ENCODE measurements around the gene DMGDH.
"Not testable (repeated sequence)": the region's sequence is repeated elsewhere in the genome, so short reads cannot be mapped to it uniquely, and the experiment has no call there.

The DMGDH gene

DNA sequence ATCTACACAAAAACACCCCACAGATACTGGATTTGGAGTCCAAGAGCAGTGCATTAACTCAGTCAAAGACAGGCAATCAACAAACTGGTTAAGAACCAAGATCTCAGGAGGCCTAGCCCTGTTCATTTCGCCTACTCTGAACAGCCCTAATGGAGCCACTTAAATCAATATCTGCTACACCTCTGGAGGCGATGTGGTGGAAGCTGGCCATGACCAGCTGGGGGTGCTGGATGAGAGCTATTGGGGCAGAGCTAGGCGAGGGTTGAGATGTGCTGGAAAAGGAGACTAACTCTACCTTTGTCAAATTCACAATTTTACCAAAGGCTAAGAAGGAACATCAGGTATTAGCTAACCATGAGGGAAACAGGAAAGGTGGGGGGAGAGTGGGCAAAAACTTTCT is 61.1 kb downstream of the DMGDH start:
- DNase-seq, result no peak

DNA sequence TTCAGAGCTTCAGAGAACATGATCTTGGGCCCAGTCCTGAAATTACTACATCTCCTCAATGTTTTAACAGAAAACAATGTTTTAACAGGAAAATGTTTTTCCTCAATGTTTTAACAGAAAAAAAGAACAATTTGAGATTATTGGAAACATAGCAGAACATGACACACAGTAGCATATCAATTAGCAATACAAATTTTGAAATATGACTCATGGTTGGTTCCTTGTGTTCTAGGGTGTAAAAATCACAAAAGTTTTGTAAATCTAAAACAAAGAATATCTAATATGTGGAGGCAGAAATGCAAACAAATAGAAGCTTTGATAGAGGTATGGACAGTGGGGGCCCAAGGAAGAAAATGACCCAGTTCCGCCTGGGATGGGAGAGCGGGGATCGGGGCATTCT is 61.6 kb downstream of the DMGDH start:
- DNase-seq, result no peak

DNA sequence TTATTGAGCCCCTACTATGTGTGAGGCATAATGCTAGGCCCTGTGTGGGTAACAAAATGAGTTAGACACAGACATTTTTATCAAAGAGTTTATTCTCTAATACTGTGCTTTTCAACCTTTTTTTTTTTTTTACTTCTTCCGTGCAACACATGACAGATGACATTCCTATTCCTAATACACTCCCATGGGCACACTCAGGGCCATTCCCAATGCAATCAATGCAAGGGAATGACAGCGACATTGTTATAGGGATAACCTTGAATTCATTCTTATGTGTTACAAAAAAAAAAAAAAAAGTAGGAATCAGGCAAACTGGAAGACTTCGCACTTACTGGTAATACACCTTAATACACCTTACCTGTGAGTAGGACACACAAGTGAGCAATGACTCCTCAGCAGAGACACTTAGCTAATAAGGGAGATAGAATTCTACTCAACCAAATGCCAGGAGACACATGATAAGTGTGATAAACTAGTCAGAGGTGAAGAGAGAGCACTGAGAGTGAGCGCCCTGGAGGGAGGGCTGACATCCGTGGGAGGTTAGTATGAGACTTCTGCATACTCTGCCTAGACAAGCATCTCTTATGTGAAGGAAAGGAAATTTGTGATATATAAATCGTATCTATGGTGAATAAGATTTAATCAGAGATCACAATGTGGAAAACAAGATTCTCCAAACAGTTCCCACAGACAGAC is 63.4 kb downstream of the DMGDH start:
- DNase-seq, result no peak

DNA sequence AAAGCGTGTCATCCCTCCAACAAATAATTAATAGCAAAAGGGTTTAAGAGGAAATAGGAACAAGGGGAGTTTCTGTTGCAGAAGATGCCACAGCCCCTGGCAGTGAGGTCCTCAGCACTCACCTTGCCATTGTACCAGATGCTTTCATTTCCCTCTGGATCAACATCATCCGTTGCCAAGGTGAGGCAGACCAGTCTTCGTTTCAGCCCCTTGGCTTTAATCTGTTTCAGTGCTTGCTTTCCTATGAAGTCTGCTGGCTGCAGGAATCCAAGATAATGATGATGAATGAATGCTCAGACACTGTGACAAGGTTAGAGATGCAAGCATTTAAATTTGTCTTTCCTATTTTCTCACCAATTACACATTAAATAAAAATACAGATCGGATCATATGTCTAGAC is 64.3 kb downstream of the DMGDH start:
- no peak for DNase-seq

DNA sequence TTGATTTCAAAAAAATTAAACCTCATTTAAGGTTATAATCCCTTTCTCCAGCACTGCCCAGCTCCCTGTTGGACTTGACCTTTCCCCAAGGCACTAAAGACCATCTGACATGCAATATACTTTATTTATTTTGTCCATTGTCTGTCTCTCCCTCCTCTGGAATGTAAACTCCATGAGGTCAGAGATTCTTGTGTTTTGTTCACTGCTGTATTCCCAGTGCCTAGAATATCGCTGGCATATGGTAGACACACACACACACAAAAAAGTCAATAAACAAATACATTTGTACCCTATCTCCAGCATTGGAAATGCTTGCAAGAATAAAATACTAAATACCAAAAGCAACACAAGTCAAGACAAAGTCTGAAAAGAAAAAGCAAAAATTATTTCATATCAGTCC is 67.1 kb downstream of the DMGDH start:
- DNase-seq, result no peak

DNA sequence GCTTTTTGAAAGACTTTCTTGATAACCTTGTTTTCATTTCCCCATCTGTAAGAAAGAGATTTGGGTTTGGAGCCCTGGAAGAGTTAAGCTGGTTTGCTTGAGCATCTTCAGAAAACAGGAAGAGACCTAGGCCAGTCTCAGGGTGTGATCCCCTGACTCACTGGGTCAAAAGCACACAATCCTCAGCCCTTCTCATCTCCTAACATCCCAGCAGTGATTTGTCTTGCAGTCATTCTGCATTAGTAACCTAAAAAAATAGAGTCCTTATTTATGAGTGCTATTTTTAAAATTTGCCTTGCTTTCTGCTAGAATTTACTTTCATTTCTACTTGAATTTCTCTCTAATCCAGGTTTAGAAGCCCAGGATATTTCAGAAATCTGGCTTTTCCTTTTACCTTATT is 68.0 kb downstream of the DMGDH start:
- no peak for DNase-seq

DNA sequence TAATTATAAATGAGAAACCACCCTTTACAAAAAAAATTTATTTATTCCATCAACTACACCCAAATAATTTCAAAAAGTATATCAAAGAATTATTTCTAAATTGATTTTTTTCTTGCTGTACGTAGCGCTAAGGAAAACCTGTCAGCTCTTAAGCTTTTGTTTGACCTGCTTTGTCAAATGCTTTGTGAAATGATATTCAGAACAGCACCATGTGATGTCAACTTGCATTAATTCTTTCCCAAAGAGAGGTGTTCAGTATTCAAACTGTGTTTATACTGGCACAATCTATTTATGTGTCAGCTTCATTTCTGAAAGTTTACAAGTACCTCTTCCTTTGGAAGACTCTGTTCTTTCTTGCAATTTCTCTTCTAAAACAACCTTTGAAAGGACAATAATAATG is 72.4 kb downstream of the DMGDH start:
- DNase-seq, result no peak

DNA sequence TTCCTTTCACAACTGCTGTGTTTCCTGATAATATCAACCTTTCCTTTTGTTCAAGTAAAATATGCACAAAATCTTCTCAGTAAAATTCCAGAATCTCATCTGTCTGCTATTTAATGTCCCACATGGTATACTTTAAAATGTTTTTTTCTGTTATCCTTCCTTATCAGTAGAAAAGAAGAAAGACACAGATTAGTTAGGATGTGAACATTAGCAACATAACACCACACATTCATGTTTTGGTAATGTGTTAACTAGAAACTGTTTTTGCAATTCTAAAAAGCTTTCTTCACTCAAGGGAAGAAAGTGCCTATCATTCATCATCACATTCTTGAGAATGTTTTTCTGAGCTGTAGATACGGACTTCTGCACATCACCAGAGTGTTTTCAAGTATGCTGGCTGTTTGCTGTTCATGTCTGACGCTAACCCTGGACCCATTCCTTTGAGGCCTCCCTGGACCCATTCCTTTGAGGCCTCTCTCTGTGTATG is 73.9 kb downstream of the DMGDH start:
- no peak for DNase-seq

DNA sequence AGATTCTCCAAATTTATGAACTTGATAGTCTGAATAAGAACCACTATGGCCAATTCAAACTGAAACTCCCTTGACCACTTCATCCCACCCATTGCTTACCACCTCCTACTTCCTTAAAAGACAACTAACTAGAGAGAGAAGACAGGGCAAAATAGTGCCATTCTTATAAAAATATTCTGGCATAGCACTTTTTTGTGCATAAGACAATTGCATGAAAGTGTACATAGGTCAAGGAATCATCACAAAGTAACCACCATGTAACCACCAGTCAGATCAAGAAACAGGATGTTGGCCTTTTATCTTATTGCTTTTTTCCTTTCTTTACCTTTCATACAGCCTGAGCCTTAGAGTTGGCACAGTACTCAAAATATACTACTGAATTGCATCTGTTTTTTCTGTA is 76.3 kb downstream of the DMGDH start:
- no peak for DNase-seq

DNA sequence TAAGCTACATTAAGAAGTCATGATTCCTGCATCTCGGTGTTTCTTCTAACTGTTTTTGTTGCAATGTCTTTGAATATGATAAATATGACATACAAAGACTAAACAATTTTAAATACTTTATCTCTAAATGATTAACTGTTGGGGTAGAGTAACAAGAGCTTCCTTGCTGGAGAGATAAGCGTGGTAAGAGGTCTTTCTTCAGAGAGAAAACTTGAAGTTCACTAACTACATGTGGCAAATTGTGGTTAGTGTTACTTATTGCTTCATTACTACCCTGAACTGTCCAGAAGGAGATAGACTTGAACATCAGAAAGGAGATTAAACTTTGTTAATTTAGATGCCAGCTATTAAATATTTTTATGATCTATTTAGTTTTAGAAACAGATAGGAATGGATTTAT is 77.3 kb downstream of the DMGDH start:
- DNase-seq, result no peak

DNA sequence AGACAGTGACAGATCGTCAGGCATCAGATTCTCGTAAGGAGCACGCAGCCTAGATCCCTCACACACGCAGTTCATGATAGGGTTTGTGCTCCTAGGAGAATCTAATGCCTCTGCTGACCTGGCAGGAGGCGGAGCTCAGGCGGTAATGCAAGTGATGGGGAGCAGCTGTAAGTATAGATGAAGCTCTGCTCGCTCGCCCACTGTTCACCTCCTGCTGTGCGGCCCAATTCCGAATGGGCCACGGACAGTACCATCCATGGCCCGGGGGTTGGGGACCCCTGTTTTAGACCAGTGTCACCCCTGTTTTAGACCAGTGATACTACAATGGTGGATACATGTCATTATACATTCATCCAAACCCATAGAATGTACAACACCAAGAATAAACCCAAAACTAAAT is 80.4 kb downstream of the DMGDH start:
- DNase-seq, result no peak

DNA sequence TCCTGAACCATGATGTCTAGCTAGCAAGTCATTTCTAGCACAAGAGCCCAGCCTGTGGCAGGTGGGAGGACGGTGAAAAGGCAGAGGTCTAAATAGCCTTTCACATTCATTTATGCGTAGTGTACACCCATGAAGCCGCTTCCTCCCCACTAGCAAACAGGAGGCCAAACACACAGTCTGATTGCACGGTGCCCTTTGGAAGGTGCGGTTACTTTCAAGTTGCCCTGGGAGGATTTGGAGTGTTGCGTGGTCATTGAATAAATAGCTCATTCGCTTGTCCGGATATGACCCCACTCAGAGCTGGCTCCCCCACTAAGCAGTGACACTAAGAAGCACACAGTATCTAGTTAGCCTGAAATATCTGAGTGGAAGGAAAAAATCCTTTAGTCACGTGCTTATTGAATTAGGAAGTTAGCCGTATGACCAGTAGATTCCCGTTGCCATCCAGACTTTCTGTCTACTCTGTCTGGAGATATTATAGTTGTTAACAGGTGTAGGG is 83.7 kb downstream of the DMGDH start:
- DNase-seq, result no peak

DNA sequence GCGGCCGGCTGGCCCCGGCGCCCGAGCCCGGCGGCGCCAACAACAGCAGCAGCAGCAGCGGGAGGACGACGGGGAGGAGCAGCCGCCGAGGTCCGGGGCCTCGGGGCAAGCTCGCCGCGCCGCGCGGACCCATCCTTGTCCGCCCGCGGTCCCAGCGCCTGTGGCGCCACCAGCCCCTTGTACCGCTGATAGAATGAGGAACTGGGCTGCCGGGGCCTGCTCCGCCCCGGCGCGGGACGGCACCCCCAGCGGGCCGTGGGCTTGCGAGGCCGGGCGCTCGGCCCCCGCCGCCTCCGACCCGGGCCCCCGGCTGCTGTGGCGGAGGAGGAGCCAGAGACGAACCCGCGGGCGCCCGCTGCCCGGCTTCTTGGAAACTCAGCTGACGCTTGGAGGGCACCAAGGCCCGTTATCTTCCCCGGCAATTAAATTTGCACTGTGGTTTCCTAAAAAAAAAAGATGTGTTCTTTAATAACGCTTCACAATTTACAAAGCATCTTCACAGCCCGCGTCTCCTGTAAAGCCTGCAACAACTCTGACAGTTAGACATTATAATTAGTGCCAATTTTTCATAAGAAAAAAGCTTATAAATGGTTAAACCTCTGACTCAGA is 84.3 kb downstream of the DMGDH start, which contains the start of gene ARSB:
Gene ARSB (minus strand): TSS at position 195 of the 609 bp plus-strand sequence. CDS start 62 bp downstream, at position 133.
- no peak for DNase-seq

DNA sequence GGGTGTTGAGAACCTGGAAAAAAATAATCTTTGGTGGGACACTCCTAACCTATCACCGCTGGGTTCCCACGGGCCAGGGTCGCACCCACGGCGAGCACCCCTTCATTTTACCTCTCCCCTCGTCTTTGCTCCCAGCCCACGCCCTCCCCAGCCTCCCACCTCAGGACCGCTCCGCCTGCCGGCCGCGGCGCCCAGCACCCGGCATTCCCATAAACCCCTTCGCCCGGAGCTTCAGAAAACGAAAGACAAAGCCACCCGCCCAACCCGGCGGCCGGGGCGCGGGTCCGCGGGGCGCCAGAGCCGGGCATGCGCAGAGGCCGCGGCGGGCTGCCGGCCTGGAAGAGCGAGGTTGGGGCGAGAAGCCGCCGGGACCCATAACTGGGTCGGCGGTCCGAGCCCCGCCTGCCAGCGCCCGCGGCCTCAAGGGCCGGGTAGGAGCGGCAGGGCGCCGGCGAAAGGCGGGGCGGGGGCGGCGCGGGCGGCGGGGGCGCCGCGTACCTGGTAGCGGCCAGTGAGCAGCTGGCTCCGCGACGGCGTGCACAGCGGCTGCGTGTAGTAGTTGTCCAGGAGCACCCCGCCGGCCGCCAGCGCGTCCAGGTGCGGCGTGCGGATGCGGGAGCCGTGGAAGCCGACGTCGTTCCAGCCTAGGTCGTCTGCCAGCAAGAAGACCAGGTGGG is 84.9 kb downstream of the DMGDH start:
- DNase-seq, result peak; percentile 41

DNA sequence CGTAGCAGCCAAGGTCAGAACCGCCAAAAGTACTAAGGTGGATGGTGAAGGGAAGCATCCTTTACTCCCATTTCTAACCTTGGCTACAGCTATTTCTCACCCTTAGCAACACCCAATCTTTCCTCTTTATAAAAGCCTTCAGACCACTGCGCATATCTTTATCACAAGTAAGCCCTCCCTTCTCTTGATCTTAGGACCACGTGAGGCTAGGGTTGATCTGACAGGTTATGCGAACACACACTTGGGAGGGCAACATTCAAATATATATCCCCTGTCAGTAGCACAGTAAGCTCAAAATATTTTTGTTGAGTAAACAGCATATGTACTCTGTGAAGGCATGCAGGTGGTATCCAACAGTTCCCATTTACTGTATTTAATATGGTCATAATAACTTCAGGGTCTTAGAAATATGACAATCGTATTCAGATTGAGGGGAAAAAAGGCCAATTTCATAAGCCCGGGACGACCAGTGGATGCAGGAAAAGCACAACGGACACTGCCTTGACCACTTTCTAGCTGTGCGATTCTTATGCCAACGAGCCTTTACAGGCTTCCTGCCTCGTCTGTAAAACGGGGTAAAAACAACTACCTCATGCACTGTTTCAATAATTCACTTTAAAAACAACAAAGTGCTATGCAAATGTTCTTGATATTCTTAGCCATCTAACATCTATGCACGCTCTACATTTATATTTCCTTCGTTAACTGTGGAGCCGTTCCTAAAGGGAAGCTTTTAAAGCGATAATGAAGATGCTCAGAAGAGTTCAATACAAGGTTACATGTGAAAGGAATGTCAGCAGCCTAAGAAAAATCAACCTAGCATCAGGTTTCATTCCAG is 85.7 kb downstream of the DMGDH start:
- DNase-seq, result no peak

DNA sequence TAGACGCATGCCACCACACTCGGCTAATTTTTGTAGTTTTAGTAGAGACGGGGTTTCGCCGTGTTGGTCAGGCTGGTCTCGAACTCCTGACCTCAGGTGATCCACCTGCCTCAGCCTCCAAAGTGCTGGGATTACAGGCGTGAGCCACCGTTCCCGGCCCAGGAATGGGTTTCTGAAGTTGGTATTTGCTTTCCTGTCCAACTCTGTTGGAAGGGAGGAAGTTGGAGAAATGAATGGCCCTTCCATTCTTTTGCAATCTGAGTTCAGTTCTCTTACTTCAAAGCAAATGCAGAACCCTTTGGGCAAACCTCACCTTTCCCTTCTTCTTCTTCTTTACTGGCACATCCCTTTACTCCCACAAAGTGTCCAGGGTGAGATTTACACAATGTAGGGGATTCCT is 86.3 kb downstream of the DMGDH start:
- not testable (repeated sequence) for DNase-seq

DNA sequence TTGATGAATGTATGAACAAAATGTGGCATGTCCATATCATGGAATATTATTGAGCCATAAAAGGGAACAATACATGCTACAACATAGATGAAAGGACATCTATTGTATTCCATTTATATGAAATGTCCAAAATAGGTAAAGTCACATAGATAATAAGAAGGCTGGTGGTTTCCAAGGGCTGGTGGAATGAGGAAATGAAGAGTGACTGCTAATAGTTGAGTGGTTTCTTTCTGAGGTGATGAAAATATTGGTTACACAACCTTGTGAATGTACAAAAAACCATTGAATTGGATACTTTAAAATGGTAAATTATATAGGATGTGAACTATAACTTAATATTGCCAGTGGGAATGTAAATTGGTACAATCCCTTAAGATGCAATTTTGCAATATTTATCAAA is 89.6 kb downstream of the DMGDH start:
- no peak for DNase-seq

DNA sequence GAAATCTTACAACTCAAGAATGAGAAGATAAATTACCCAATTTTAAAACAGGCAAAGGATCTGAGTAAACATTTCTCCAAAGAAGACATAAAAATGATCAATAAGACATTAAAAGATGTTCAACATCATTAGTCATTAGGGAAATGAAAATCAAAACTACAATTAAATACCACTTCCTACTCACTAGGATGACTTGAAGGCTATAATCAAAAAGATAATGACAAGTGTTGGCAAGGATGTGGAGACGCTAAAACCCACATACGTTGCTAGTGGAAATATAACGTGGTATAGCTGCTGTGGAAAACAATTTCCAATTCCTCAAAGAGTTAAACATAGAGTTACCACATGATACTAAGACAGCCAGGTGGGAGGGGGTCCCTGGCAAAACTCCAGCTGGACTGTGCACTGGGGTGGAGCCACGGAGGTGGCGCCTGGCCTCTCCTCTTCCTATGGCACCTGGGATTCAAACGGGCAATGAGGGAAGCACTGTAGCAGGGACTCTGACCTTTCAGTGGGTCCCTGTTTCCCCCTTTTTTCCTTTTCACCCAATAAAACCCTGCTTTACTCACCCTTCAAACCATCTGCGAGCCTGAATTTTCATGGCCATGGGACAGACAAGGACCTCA is 90.2 kb downstream of the DMGDH start:
- DNase-seq, result no peak

DNA sequence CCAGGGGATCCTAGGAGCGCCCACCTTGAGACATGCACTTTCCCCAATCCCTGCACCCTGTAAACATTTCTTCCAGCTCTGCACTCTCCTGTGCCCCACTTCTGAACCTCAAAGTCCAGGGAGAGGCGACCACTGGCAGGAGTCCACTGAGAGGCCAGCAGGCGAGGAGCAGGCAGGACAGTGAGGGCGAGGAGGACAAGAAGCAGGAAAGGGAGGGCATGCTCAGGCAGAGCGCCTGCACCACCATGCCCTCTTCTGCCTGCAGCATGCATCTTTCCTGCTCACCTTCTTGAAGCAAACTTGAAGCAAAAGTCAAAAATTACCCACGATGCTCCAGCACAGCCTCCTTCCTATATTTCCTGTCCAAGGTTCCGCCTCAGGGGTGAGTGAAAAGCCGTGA is 94.4 kb downstream of the DMGDH start:
- no peak for DNase-seq

DNA sequence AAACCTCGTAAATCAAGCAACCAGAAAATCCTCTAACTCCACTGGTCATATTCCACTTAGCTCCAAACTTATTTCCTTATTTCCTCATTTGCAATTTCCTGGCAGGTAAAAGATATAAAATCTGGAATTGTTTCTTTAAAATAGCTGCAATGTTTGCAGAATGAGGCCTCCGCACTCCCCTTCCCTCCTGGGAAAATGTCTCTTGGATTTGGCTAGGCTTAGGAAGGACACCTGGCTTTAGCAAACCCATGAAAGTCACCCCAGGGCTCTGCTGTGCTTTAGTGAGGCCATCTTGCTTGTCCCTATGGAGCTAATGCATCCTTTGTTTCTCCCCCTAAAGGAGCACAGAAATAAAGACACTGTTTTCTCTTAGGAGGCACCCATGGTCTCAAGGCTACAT is 94.9 kb downstream of the DMGDH start:
- DNase-seq, result no peak

DNA sequence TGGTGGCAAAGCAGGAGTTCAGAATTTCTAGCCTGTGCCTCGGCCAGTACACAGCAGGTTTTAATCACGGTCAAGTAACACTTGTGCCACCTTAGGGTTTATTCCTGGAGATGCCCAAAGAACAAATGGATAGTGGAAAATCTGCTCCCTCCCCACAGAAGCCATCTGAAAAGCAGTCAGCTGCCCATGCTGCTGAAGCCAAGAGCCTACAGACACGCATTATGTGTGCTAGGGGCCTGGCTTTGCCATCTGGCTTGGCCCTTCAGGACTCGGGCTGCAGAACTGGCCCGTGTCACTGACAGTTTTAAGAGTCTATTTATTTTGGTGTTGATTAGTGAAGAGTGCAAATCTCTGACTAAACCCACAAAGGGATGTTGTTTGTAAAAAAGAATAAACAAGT is 95.5 kb downstream of the DMGDH start:
- DNase-seq, result no peak

DNA sequence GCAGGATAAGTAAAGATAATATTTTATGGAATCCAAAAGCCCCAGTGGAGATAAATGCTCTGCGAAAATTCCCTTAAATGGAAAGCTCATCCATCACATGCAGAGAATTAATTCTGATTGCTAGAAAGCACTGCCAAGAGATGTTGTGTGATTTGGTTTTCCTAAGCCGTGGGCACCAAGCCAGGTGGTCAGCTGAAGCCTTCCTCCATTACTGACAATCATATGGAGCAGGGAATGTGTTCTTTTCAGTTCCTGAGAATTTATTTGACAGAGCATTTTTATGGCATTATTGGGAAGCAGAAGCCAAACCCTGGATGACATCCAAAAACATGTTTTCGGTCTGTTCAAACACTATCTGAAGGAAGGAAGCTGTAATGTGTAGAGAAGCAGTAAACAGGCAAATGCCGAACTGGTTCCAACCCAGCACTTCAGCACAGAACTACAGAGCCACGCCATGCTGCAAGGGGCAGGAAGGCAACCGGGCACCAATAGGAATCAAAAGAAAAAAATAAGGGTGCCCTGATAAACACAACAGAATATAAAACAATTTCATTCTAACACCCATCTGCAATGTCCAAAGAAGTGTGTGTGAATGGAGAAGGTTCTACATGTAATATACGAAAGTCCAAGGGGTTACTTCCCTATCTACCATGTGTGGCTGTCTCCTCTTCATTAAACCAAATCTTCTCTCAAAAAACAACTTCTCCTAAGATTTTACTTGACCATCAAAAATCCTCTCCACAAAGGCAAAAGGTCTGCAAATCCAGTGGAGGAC is 96.6 kb downstream of the DMGDH start:
- DNase-seq, result peak; percentile 41
